ENCODE measurements around the gene MGME1. TPM values are rescaled to one million over a fixed set of nuclear protein-coding genes. Genes with fewer than 3 reads are reported as not detected.
A peak's percentile ranks its signal among the peaks of the same experiment; 100 is the strongest.

MGME1 gene
- total RNA-seq, 1 experiment from 2014 or later: 56.0 TPM

DNA sequence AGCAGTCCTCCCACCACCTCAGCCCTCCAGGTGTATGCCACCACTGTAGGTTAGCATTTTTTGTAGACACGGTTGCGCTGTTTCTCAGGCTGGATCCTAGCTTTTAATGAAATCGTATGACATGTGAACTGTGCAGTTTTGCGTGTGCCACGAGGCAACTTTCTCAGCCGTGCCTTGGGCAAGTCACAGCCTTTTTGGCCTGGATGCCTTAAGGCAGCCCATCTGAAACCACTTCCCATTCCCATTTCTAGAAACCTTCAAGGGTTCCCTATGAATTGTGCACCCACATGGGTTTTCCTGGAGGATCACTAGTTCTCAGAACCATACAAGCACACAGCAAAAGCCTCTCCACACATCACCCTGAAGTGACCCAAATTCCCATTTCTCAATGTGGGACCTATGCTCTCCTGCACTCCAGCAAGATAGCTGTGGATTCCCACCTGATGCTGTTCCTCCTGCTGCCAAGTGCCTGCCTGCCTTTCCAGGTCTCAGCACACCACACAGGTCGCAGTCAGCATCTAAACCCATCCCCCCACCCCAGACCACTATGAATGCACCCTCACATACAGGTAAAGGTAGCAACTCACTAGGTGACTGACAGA lies 29.1 kb upstream of the MGME1 start (continued):
- TF ChIP-seq, protein P1, sequence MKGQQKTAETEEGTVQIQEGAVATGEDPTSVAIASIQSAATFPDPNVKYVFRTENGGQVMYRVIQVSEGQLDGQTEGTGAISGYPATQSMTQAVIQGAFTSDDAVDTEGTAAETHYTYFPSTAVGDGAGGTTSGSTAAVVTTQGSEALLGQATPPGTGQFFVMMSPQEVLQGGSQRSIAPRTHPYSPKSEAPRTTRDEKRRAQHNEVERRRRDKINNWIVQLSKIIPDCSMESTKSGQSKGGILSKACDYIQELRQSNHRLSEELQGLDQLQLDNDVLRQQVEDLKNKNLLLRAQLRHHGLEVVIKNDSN (CRISPR knock-in tag; IDR thresholded peaks at IDR 0.05): no peak
- TF ChIP-seq ZNF671 (CRISPR knock-in tag; IDR thresholded peaks at IDR 0.05): peak; percentile 83
- TF ChIP-seq JUN (CRISPR knock-in tag; IDR thresholded peaks at IDR 0.05): no peak
- TF ChIP-seq ZNF423 (CRISPR knock-in tag; IDR thresholded peaks at IDR 0.05): no peak
- 0 out of 2 replicates have a peak, but pooled peaks have one; percentile 47 for TF ChIP-seq ZNF416 (CRISPR knock-in tag; IDR thresholded peaks at IDR 0.05)
- TF ChIP-seq, protein P2, sequence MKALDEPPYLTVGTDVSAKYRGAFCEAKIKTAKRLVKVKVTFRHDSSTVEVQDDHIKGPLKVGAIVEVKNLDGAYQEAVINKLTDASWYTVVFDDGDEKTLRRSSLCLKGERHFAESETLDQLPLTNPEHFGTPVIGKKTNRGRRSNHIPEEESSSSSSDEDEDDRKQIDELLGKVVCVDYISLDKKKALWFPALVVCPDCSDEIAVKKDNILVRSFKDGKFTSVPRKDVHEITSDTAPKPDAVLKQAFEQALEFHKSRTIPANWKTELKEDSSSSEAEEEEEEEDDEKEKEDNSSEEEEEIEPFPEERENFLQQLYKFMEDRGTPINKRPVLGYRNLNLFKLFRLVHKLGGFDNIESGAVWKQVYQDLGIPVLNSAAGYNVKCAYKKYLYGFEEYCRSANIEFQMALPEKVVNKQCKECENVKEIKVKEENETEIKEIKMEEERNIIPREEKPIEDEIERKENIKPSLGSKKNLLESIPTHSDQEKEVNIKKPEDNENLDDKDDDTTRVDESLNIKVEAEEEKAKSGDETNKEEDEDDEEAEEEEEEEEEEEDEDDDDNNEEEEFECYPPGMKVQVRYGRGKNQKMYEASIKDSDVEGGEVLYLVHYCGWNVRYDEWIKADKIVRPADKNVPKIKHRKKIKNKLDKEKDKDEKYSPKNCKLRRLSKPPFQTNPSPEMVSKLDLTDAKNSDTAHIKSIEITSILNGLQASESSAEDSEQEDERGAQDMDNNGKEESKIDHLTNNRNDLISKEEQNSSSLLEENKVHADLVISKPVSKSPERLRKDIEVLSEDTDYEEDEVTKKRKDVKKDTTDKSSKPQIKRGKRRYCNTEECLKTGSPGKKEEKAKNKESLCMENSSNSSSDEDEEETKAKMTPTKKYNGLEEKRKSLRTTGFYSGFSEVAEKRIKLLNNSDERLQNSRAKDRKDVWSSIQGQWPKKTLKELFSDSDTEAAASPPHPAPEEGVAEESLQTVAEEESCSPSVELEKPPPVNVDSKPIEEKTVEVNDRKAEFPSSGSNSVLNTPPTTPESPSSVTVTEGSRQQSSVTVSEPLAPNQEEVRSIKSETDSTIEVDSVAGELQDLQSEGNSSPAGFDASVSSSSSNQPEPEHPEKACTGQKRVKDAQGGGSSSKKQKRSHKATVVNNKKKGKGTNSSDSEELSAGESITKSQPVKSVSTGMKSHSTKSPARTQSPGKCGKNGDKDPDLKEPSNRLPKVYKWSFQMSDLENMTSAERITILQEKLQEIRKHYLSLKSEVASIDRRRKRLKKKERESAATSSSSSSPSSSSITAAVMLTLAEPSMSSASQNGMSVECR (CRISPR knock-in tag; IDR thresholded peaks at IDR 0.05; ENCODE audit: borderline replicate concordance): peak; percentile 31; the same call in 1 of the 2 replicates
- TF ChIP-seq, protein P3, sequence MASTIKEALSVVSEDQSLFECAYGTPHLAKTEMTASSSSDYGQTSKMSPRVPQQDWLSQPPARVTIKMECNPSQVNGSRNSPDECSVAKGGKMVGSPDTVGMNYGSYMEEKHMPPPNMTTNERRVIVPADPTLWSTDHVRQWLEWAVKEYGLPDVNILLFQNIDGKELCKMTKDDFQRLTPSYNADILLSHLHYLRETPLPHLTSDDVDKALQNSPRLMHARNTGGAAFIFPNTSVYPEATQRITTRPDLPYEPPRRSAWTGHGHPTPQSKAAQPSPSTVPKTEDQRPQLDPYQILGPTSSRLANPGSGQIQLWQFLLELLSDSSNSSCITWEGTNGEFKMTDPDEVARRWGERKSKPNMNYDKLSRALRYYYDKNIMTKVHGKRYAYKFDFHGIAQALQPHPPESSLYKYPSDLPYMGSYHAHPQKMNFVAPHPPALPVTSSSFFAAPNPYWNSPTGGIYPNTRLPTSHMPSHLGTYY (CRISPR knock-in tag; IDR thresholded peaks at IDR 0.05): no peak; the same call in 1 of the 2 replicates
- TF ChIP-seq OVOL2 (CRISPR knock-in tag; IDR thresholded peaks at IDR 0.05; ENCODE audit: borderline replicate concordance): no peak
- no peak for TF ChIP-seq CREM (CRISPR knock-in tag; IDR thresholded peaks at IDR 0.05)
- TF ChIP-seq, protein P4, sequence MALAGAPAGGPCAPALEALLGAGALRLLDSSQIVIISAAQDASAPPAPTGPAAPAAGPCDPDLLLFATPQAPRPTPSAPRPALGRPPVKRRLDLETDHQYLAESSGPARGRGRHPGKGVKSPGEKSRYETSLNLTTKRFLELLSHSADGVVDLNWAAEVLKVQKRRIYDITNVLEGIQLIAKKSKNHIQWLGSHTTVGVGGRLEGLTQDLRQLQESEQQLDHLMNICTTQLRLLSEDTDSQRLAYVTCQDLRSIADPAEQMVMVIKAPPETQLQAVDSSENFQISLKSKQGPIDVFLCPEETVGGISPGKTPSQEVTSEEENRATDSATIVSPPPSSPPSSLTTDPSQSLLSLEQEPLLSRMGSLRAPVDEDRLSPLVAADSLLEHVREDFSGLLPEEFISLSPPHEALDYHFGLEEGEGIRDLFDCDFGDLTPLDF (CRISPR knock-in tag; IDR thresholded peaks at IDR 0.05): 0 out of 2 replicates have a peak, but pooled peaks have one; percentile 7
- TF ChIP-seq NFYB (CRISPR knock-in tag; conservative IDR thresholded peaks at IDR 0.05; ENCODE audit: low read depth): no peak
- TF ChIP-seq, protein P5, sequence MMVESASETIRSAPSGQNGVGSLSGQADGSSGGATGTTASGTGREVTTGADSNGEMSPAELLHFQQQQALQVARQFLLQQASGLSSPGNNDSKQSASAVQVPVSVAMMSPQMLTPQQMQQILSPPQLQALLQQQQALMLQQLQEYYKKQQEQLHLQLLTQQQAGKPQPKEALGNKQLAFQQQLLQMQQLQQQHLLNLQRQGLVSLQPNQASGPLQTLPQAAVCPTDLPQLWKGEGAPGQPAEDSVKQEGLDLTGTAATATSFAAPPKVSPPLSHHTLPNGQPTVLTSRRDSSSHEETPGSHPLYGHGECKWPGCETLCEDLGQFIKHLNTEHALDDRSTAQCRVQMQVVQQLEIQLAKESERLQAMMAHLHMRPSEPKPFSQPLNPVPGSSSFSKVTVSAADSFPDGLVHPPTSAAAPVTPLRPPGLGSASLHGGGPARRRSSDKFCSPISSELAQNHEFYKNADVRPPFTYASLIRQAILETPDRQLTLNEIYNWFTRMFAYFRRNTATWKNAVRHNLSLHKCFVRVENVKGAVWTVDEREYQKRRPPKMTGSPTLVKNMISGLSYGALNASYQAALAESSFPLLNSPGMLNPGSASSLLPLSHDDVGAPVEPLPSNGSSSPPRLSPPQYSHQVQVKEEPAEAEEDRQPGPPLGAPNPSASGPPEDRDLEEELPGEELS (CRISPR knock-in tag; IDR thresholded peaks at IDR 0.05): no peak
- TF ChIP-seq CBFB (CRISPR knock-in tag; IDR thresholded peaks at IDR 0.05; ENCODE audit: low read depth): no peak
- TF ChIP-seq HMGA2 (CRISPR knock-in tag; IDR thresholded peaks at IDR 0.05): no peak
- TF ChIP-seq, protein P6, sequence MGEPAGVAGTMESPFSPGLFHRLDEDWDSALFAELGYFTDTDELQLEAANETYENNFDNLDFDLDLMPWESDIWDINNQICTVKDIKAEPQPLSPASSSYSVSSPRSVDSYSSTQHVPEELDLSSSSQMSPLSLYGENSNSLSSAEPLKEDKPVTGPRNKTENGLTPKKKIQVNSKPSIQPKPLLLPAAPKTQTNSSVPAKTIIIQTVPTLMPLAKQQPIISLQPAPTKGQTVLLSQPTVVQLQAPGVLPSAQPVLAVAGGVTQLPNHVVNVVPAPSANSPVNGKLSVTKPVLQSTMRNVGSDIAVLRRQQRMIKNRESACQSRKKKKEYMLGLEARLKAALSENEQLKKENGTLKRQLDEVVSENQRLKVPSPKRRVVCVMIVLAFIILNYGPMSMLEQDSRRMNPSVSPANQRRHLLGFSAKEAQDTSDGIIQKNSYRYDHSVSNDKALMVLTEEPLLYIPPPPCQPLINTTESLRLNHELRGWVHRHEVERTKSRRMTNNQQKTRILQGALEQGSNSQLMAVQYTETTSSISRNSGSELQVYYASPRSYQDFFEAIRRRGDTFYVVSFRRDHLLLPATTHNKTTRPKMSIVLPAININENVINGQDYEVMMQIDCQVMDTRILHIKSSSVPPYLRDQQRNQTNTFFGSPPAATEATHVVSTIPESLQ (CRISPR knock-in tag; IDR thresholded peaks at IDR 0.05): no peak
- TF ChIP-seq, protein P7, sequence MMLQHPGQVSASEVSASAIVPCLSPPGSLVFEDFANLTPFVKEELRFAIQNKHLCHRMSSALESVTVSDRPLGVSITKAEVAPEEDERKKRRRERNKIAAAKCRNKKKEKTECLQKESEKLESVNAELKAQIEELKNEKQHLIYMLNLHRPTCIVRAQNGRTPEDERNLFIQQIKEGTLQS (CRISPR knock-in tag; conservative IDR thresholded peaks at IDR 0.05): no peak
- TF ChIP-seq, protein P8, sequence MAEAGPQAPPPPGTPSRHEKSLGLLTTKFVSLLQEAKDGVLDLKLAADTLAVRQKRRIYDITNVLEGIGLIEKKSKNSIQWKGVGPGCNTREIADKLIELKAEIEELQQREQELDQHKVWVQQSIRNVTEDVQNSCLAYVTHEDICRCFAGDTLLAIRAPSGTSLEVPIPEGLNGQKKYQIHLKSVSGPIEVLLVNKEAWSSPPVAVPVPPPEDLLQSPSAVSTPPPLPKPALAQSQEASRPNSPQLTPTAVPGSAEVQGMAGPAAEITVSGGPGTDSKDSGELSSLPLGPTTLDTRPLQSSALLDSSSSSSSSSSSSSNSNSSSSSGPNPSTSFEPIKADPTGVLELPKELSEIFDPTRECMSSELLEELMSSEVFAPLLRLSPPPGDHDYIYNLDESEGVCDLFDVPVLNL (CRISPR knock-in tag; IDR thresholded peaks at IDR 0.05; ENCODE audit: borderline replicate concordance, low read depth): no peak
- no peak for TF ChIP-seq SMAD3 (CRISPR knock-in tag; IDR thresholded peaks at IDR 0.05; ENCODE audit: borderline replicate concordance)
- 0 out of 2 replicates have a peak, but pooled peaks have one; percentile 38 for TF ChIP-seq ZBTB21 (CRISPR knock-in tag; IDR thresholded peaks at IDR 0.05; ENCODE audit: borderline replicate concordance)
- TF ChIP-seq NR2C2 (CRISPR knock-in tag; IDR thresholded peaks at IDR 0.05): no peak
- TF ChIP-seq ZNF396 (CRISPR knock-in tag; IDR thresholded peaks at IDR 0.05; ENCODE audit: borderline replicate concordance): no peak
- no peak for TF ChIP-seq FOXJ3 (CRISPR knock-in tag; IDR thresholded peaks at IDR 0.05; ENCODE audit: borderline replicate concordance)
- no peak; the same call in 1 of the 2 replicates for TF ChIP-seq EMX1 (CRISPR knock-in tag; IDR thresholded peaks at IDR 0.05)
- TF ChIP-seq, protein P9, sequence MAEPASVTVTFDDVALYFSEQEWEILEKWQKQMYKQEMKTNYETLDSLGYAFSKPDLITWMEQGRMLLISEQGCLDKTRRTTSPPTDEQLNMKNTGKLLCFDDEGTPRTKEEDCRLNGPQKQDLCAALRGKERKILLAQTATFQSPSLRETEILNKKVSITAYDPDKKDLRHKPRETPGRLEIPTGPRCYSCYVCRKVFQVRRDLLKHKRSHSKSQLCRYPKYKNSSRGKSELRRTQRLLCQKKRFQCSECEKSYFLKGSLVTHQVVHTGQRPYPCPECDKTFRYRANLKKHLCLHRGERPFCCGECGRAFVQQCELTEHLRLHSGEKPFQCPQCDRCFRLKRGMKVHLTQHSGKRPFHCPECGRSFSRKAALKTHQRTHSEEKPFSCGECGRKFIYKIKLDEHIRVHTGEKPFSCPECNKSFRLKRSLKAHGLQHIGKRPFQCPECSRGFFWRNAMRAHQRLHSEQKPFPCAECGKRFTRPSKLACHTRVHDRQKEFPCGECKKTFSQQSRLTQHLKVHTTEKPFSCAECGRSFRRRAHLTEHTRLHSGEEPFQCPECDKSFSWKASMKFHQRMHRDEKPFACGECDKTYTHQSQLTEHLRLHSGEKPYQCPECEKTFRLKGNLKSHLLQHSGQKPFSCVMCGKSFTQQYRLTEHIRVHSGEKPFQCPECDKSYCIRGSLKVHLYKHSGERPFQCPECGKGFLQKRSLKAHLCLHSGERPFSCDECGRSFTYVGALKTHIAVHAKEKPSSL (CRISPR knock-in tag; conservative IDR thresholded peaks at IDR 0.05): peak; percentile 45; the same call in 1 of the 2 replicates
